Stimulated activated CD4-positive, alpha-beta T cell treated with anti-CD3 and anti-CD28 coated beads, TNF-alpha, amount 100 ng/mL, for 24 hours (primary cell): Measurements from ENCODE around the gene EIF1AY.
A peak's percentile ranks its signal among the peaks of the same experiment; 100 is the strongest.
"Not testable (repeated sequence)": the region's sequence is repeated elsewhere in the genome, so short reads cannot be mapped to it uniquely, and the experiment has no call there.

Experiments used
- DNase-seq, 3 experiments: peaks; one replicate each; pipeline ENCODE4 v3.0.0-alpha.2; 2020; ENCODE audit warnings: low read depth in 3 of 3

EIF1AY gene

DNA sequence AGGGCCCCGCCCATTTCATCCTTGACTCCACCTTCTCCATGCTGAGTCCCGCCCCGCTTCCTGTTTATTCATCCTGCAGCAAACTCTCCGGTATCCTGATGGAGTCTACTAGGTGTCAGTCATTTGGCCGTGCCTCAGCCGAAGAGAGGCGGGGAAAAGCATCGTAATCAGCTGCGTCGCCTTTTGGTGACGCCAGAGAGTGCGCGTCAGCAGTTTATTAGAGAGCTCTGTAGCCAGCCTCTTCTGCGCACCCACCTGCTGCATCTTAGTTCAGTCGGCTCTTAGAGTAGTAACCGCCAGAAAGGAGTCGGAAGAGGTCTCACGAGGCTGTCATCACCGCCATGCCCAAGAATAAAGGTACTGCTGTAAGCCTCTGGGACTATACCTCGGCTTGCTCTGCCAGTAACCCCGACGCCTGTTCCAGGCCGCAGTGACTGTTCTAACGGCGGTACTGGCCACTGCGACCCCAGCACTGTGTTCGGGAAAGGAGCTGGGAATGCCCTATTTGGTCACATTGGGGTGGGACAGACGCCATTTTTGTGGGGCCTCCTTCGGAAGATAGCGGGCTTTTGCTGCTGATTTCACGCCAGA, at the start of gene EIF1AY:
TSS of gene EIF1AY (plus strand) at position 246 of the 591 bp plus-strand sequence. CDS start at position 342, 96 bp downstream.
- DNase-seq: peak; percentile 72 to 80 (median 76)

DNA sequence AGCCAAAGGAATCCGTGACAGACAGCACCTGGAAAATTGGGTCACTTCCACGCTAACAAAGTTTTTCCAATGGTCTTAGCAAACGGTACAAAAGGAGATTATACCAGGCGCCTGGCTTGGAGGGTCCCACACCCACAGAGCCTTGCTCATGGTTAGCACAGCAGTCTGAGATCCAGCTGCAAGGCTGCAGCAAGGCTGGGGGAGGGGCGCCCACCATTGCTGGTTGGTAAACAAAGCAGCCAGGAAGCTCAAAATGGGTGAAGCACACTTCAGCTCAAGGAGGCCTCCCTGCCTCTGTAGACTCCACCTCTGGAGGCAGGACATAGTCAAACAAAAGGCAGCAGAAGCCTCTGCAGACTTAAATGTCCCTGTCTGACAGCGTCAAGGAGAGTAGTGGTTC, 47.1 kb upstream of the EIF1AY start:
- no peak for DNase-seq

DNA sequence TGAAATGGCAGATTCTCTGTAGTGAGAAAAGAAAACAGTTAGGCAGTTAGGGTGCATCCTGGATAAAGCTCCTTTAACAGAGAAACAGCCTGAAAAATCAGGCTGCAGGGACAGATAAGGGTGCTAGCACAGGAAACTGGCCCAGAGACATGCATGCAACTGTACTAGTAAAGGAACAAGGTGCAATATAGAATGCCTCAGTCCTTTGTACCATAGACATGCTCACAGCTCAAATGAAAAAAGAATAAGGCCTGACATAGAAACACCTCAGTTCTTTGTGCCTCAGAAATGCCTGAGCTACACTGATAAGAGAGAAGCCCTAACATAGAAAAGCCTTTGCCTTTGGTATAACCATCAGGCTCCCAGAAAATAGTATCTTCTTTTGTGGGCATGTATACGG, 37.4 kb upstream of the EIF1AY start:
- no peak for DNase-seq

- DNase-seq: no peak
Measured at GRCh38 chrY:20538933-20539332, 36.6 kb upstream of the EIF1AY start.

- no peak for DNase-seq
Measured at GRCh38 chrY:20544451-20544960, 31.1 kb upstream of the EIF1AY start.

DNA sequence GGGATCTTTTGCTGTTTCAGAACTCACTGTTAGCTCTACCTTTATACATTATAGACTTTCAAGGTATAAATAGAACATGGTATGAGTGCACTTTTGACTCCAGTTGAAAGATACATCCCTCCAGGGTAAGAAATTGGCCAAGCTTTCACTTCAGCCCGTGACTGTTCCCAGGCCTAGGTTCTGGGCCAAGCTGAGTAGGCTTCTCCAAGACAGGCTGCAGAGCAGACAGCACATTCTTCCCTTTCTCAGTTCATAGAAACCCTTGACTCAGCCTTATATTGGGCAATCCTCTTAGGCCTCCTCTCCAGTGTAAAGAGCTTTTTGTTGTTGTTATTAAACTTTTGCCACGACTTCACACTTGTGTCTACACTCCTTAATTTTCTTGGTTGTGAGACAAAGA, 29.5 kb upstream of the EIF1AY start:
- DNase-seq: no peak

- DNase-seq: no peak
Measured at GRCh38 chrY:20549289-20549688, 26.3 kb upstream of the EIF1AY start.

DNA sequence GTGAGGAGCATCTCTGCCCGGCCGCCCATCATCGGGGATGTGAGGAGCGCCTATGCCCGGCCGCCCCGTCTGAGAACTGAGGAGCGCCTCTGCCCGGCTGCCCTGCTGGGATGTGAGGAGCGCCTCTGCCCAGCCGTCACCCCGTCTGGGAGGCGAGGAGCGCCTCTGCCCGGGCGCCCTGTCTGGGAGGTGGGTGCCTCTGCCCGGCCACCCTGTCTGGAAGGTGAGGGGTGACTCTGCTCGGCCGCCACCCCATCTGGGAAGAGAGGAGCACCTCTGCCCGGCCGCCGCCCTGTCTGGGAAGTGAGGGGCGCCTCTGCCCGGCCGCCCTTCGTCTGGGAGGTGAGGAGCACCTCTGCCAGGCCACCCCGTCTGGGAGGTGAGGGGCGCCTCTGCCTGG, 23.7 kb upstream of the EIF1AY start:
- no peak for DNase-seq

DNA sequence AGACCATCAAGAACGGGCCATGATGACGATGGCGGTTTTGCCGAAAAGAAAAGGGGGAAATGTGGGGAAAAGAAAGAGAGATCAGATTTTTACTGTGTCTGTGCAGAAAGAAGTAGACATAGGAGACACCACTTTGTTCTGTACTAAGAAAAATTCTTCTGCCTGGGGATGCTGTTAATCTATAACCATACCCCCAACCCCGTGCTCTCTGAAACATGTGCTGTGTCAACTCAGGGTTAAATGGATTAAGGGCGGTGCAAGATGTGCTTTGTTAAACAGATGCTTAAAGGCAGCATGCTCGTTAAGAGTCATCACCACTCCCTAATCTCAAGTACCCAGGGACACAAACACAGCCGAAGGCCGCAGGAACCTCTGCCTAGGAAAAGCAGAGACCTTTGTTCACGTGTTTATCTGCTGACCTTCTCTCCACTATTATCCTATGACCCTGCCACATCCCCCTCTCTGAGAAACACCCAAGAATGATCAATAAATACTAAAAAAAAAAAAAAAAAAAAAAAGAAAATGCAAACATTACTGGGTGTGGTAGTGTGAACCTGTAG, 22.7 kb upstream of the EIF1AY start:
- not testable (repeated sequence) for DNase-seq

DNA sequence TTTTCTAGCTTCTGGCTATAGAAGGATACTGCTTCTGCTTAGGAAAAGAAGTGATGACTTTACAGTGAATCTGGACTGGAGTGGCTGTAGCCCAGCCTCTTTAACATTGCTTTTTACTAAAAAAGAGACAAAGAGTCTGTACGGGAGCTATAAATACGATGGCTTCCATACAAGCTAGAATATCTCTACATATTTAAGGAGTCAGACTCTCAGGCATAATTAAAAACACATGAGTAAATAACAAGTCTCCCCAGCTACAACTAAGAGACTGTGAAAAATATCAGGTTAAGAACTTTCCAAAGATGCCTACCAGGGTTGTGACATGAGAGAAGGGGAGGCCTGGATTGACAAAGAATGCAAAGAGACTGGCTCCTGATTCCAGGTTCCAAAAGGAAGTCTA, 19.8 kb upstream of the EIF1AY start:
- no peak for DNase-seq

- DNase-seq: no peak
Measured at GRCh38 chrY:20558677-20559076, 16.9 kb upstream of the EIF1AY start.

- DNase-seq: no peak
Measured at GRCh38 chrY:20559873-20560512, 15.6 kb upstream of the EIF1AY start.

- DNase-seq: no peak
Measured at GRCh38 chrY:20571306-20571705, 4.3 kb upstream of the EIF1AY start.

- DNase-seq: no peak
Measured at GRCh38 chrY:20576506-20576905, 930 bp downstream of the EIF1AY start.

DNA sequence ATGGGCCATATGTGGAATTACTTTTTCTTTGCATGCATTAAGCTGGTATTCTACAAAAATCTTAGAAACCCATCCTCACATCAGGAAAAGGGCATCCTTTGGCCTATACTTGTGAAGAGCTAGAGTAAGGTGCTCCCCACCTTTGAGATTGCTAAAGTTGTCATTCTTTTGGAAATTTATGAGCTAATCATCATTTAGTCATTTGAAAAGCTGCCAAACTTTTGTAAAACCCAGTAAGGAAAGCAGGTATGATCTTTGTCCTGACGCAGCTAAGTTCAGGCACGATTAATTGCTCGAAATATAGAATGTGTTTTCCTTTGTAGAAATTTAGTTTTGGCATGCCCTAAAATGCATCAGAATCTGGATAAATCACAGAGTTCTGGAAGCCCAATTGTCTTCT, 2.6 kb downstream of the EIF1AY start:
- no peak for DNase-seq

- DNase-seq: no peak
Measured at GRCh38 chrY:20581687-20582086, 6.1 kb downstream of the EIF1AY start.

- DNase-seq: no peak
Measured at GRCh38 chrY:20586161-20586560, 10.6 kb downstream of the EIF1AY start.
